Ovary (tissue), 9 donors: ENCODE measurements around the gene HYI. TPM values are rescaled to one million over a fixed set of nuclear protein-coding genes. Genes with fewer than 3 reads are reported as not detected.
A peak's percentile ranks its signal among the peaks of the same experiment; 100 is the strongest.

ENCODE experiments used
- DNase-seq, 5 donors: peaks; one replicate each; pipeline ENCODE4 v3.0.0-alpha.2; 2019 to 2020
- H3K27ac ChIP-seq, 2 donors: fragments of 200-600 bp; one replicate each; pipeline versions ENCODE4 v1.5.1 to v1.8.0; 2019 to 2022
- H3K27me3 ChIP-seq: fragments of 200-600 bp; one replicate; pipeline ENCODE4 v1.8.0; 2022
- H3K36me3 ChIP-seq: fragments of 200-600 bp; sonication (generic); one replicate; pipeline ENCODE4 v1.5.1; 2019
- H3K4me1 ChIP-seq: one replicate; pipeline ENCODE4 v1.8.1; 2013; ENCODE audit warnings: mild to moderate bottlenecking, moderate library complexity; ENCODE audit not compliant: insufficient read depth
- H3K4me3 ChIP-seq: fragments of 200-600 bp; sonication (generic); one replicate; pipeline ENCODE4 v1.5.1; 2017
- H3K9me3 ChIP-seq, 2 donors: fragments of 200-600 bp in 1 of 2; sonication (generic) in 1 of 2; one replicate each; pipeline versions ENCODE4 v1.5.1 to v1.8.1; 2013 to 2019; ENCODE audit warnings: mild to moderate bottlenecking in 1 of 2, moderate library complexity in 1 of 2
- CTCF ChIP-seq, 3 donors: fragments of 450-650 bp in 2 of 3; fragments of 200-600 bp in 1 of 3; IDR thresholded peaks; one replicate each; pipeline versions ENCODE4 v1.5.1 to v1.8.0; 2016 to 2022; ENCODE audit warnings: antibody characterized with exemption in 3 of 3, mild to moderate bottlenecking in 1 of 3
- EP300 ChIP-seq: sonication (generic); formaldehyde crosslinking; IDR thresholded peaks from one replicate; pipeline ENCODE4 v1.6.1; 2017; ENCODE audit warnings: antibody characterized with exemption
- POLR2A ChIP-seq: fragments of 450-650 bp; IDR thresholded peaks from one replicate; pipeline ENCODE4 v1.6.1; 2017; ENCODE audit warnings: antibody characterized with exemption, mild to moderate bottlenecking, moderate library complexity
- WGBS, 3 donors: extraction: QIAGEN DNeasy Blood & Tissue Kit in 1 of 3; methylation state at CpG; one replicate each; pipeline versions ENCODE4 v1.1.5 to v1.1.7; 2013 to 2017; 5-methylcytosine and 5-hydroxymethylcytosine counted together
- intact Hi-C, 4 donors: fragments of 100-400 bp; cut with DNase I; formaldehyde crosslinking; loops; one replicate each; pipeline versions ENCODE4 v1.11.0 to v1.15.1; 2022 to 2023
- polyA plus RNA-seq, 2 donors: library from polyadenylated mRNA; stranded (reverse); fragments of 200-250 nt in 1 of 2; fragments of 350-450 nt in 1 of 2; fragmentation: Illumina TruSeq in 1 of 2; extraction: RNeasy Lipid Tissue Mini Kit (QIAGEN cat#74804) in 1 of 2; gene quantifications; one replicate each; pipeline ENCODE4 v1.2.3, GENCODE V29; 2013 to 2014
- total RNA-seq, 7 donors: library from RNA; depleted of rRNA in 2 of 7; stranded (reverse); fragments of >200 nt in 2 of 7; fragmentation: NEBNext Ultra II Directional in 3 of 7; extraction: Animal tissue kit (Norgen Biotek cat#: 25700) in 3 of 7; gene quantifications; one replicate each; pipeline versions ENCODE4 v1.1.0 to v1.2.4, GENCODE V29; 2016 to 2023
- donor health status: DM: no; HTN: no; CAD: no; lungs with moderate emphysema.
- donor health status: DM: no; HTN: no; CAD: no.
- donor health status: Bipolar disorder and iron deficiency.
- donor health status: DM: yes; HTN: yes; CAD: no.
- donor health status: DM: no; HTN: no; CAD: no.
- donor health status: DM: yes; HTN: yes; CAD: no.

HYI gene
- total and polyA plus RNA-seq, 9 donors, result 16.6 to 94.4 (median 77.2) TPM

- no peak overlapping the region for H3K4me3 ChIP-seq
- WGBS, 3 donors, result 82 to 93% (median 84%) methylated on average over 18 of the region's 18 CpGs
- TF ChIP-seq CTCF (IDR thresholded peaks at IDR 0.05), result no peak
- no peak for TF ChIP-seq EP300
- no peak for TF ChIP-seq POLR2A
- H3K9me3 ChIP-seq, result no peaks in the 10 kb centered on the region
- H3K27ac ChIP-seq, result no peak overlapping the region
- intact Hi-C loops, result no loop called here
- H3K27me3 ChIP-seq, result no peaks in the 10 kb centered on the region
- H3K4me1 ChIP-seq, result peaks cover 8% of the 10 kb centered on the region
- DNase-seq, result peak in 3 of 5 donors; percentile 10 to 22 (median 20)
- no peaks in the 10 kb centered on the region for H3K36me3 ChIP-seq
These were observed 11.7 kb downstream of the HYI start for GRCh38 chr1:43441894-43442637.

- DNase-seq, result peak in 3 of 5 donors; percentile 6 to 19 (median 14)
- Histone ChIP-seq H3K27me3 (no peaks in the 10 kb centered on the region), H3K9me3 (no peaks in the 10 kb centered on the region), H3K4me3 (no peak overlapping the region), H3K27ac (peak overlapping the region in 1 of 2 donors; percentile 31), H3K36me3 (no peaks in the 10 kb centered on the region), H3K4me1 (peaks cover 11% of the 10 kb centered on the region)
- intact Hi-C loops, result no loop called here
- WGBS, 3 donors, result 88 to 91% (median 91%) methylated on average over 15 of the region's 15 CpGs
- TF ChIP-seq CTCF (IDR thresholded peaks at IDR 0.05) (no peak), POLR2A (no peak), EP300 (no peak)
These were observed 12.4 kb downstream of the HYI start for GRCh38 chr1:43441166-43441893.

GRCh38 chr1:43440358-43440757 is 13.4 kb downstream of the HYI start:
- no peak for TF ChIP-seq POLR2A
- no peak for TF ChIP-seq EP300
- TF ChIP-seq CTCF (IDR thresholded peaks at IDR 0.05), result no peak
- DNase-seq, result peak in 1 of 5 donors; percentile 22
- intact Hi-C loops, result no loop called here
- Histone ChIP-seq H3K4me1 (peaks cover 13% of the 10 kb centered on the region), H3K4me3 (no peak overlapping the region), H3K9me3 (no peaks in the 10 kb centered on the region), H3K27me3 (no peaks in the 10 kb centered on the region), H3K36me3 (no peaks in the 10 kb centered on the region), H3K27ac (peak overlapping the region in 1 of 2 donors; percentile 31)
- 31 to 61% (median 37%) methylated on average over 7 of the region's 7 CpGs for WGBS, 3 donors

GRCh38 chr1:43439781-43440180 is 13.9 kb downstream of the HYI start:
- DNase-seq, result peak in 2 of 5 donors; percentile 7 to 21
- no peaks in the 10 kb centered on the region for H3K36me3 ChIP-seq
- TF ChIP-seq POLR2A (no peak), EP300 (no peak)

More at GRCh38 chr1:43439781-43440180, 13.9 kb downstream of the HYI start:
- no peaks in the 10 kb centered on the region for H3K27me3 ChIP-seq
- WGBS, 3 donors, result 91 to 97% (median 94%) methylated on average over 7 of the region's 7 CpGs
- H3K9me3 ChIP-seq, result no peaks in the 10 kb centered on the region
- H3K4me1 ChIP-seq, result peaks cover 13% of the 10 kb centered on the region
- no peak overlapping the region for H3K27ac ChIP-seq
- intact Hi-C loops, result no loop called here
- no peak overlapping the region for H3K4me3 ChIP-seq
